Occipital lobe (tissue), 2 donors: Measurements from ENCODE around the gene NUP188. TPM values are rescaled to one million over a fixed set of nuclear protein-coding genes. Genes with fewer than 3 reads are reported as not detected.

Experiments used
- DNase-seq: peaks from one replicate; lab custom pipeline; 2025; lab: John Stamatoyannopoulos, UW
- total RNA-seq: library from RNA; depleted of rRNA; stranded (reverse); fragments of >200 nt; gene quantifications from one replicate; pipeline ENCODE4 v1.2.3, GENCODE V29; 2014

NUP188 gene
- total RNA-seq, 1 donor from 2014 or later, result 17.8 TPM

DNA sequence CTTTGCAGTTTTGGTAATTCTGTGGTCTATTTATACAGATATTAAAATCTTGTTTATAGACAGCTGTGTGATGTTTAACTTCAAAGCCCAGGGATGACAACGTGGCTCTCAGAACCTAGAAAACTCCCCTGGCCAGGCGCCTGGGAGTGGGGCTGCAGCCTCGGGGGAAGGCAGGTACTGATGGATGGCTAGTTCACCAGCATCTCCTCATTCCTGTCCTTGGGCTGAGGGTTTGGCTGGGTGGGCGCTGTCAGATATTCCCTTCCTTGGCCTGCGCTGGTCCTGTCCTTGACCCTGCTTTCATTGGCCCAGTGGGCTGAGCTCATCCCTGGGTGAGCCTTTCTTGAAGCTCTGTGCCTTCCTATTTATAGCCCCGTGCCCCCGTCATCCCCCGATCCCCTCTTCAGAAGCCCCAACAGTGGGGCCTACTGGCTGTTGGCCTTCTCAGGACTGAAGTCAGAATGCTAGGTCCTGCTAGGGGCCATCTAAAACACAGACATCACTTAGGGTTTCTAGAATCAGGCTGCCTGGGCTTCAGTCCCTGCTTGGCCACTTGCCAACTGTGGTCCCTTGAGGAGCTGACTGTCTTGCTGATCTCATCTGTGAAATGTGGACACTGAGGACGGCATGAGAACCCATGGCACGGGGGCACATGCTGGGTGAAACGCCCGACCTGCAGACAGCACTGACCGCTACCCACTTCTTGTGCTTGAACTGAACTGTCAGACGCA, 59.7 kb downstream of the NUP188 start:
- no peak for DNase-seq

GRCh38 chr9:129007766-129008468, 60.4 kb downstream of the NUP188 start:
- no peak for DNase-seq

GRCh38 chr9:129008469-129008965, 61.0 kb downstream of the NUP188 start:
- DNase-seq, result no peak

DNA sequence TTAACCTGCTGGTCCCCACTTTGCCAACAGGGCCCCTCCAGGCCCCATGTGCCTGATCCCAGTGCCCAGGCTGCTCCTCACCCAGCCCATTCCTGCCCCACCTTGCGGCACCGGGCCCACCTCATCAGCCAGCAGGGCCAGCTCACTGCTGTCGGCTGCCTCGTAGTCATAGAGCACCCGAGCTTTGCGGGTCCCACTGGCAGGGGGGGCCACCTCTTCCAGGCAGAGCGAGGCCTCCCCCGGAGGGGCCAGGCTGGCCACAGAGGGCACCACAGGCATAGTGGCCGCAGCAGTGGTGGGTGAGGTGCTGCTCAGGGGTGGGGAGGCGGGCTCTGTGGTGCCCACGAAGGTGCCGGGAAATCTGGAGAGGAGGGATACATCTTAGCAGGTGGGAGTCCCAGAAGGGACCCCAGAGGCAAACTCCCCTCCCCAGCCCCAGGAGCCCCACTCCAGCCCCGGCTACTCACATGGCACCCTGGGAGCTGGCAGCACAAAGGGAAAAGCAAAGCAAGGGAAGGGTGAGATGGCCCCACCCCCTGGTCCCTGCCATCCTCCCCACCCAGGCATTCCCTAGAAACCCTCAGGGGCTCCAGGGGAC, 61.6 kb downstream of the NUP188 start:
- DNase-seq, result no peak

- DNase-seq, result no peak
These were observed 62.2 kb downstream of the NUP188 start for GRCh38 chr9:129009584-129010141.

- DNase-seq, result no peak
These were observed 62.9 kb downstream of the NUP188 start for GRCh38 chr9:129010267-129010975.

DNA sequence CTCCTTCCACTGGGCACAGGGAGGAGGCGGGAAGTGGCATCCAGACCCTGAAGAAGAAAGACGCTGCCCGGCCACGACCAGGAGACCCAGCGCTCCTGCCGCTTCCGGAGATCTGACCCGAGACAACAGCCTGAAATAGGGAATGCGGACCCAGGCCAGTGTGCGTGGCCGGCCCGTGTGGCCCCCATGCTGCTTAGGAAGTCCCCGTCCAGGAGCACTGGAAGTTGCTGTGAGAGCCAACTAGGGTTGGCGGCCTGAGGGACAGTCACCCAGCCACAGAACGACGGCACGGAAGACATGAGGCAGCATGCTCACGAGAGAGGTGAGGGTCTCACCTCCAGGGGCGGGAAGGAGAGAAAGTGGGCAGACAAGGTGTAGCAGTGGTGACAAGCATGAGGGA, 63.7 kb downstream of the NUP188 start:
- DNase-seq, result no peak

DNA sequence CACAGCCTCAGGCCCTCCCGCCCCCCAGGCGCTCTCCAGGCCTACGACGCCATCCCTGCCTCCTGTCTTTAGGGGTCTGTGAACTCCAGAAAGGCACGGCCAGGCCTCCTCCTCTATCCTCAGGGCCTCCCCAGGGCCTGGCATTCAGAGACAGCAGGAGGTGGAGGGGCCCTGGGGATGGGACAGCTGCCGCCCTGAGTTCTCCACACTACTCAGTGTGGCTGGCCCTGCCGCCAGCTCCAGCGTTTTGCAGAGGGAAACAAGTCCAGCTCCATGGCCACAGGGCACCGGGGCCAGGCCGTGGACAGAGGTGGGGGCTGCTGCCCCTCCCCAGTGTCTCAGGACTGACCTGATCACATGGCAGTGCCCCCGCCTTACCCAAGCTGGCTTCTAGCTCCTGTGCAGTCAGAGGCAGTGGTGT, 64.3 kb downstream of the NUP188 start:
- DNase-seq, result no peak

- no peak for DNase-seq
These were observed 64.8 kb downstream of the NUP188 start for GRCh38 chr9:129012343-129012742.

GRCh38 chr9:129012893-129013448, 65.5 kb downstream of the NUP188 start:
- no peak for DNase-seq

DNA sequence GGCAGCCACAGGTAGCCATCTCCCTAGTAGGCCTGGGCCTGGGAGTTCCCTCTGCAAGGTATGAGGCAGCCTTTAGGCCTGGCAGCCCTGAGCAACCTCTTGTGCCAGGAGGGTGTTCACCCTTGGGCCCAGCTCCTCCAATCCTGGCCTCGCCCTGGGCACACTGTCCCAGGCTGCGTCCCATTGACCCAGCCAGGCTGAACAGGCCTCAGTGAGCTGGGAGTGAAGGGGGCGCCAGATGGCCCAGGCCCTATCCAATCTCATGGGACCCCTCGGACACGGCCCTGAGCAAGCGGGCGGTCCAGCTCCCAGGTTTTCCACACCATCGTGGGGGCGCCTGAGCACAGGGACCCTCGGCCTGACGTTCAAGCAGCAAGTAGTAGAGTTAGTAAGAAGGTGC, 66.2 kb downstream of the NUP188 start:
- DNase-seq, result no peak

DNA sequence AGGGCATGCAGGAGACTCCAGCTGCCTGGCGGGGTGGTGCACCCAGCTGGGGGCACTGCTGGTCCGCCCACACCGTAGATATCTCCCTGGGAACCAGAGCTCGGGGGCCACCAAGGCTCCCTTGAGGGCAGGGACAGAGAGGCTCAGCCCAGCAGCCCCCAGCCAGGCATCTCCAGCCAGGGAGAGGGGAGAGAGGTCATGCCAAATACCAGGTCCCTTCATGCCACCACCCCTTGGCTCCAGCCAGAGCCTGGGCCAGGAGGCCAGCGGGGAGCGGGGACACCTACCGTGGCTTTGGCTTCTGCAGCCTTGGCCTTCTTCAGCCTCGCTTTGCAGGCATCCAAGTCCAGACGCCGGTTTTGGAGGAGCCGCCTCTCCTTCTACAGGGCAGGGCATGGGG, 66.6 kb downstream of the NUP188 start:
- DNase-seq, result no peak

DNA sequence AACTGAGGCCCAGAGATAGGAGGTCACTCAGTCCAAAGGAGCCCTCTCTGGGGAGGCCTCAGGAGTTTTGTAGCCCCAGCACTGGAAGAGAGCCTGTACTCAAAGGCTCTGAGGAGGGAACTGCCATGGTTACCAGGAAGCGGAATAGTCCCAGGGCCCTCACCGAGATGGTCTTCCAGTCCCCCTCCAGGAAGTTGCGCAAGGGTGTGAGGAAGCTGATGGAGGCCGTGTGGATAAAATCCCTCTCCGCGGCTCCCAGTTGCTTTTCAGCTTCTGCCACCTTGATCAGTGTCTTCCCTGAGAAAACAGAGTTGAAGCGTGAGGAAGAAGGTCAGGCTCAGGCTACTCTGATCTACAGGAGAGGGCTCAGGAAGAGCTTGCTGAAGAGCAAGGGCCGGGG, 67.1 kb downstream of the NUP188 start:
- DNase-seq, result no peak

DNA sequence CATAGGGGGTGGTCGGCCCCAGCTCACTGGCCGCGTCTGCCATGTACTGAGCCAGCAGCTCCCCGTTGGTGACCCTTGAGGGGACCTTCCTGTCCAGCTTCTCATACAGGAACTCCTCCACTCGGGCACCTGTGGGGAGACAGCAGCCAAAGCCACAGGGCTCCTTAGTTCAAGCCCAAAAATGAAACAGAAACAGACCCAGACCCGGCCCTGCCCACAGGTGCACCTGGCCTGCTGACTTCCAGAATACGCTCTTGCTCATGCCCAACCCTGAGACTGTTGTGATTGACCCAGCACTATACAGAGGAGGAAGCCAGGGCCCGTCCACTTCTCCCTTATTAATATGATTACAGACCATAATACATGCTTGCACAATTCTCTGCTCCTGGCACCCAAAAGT, 73.6 kb downstream of the NUP188 start:
- DNase-seq, result no peak

GRCh38 chr9:129022037-129022436, 74.5 kb downstream of the NUP188 start:
- no peak for DNase-seq

DNA sequence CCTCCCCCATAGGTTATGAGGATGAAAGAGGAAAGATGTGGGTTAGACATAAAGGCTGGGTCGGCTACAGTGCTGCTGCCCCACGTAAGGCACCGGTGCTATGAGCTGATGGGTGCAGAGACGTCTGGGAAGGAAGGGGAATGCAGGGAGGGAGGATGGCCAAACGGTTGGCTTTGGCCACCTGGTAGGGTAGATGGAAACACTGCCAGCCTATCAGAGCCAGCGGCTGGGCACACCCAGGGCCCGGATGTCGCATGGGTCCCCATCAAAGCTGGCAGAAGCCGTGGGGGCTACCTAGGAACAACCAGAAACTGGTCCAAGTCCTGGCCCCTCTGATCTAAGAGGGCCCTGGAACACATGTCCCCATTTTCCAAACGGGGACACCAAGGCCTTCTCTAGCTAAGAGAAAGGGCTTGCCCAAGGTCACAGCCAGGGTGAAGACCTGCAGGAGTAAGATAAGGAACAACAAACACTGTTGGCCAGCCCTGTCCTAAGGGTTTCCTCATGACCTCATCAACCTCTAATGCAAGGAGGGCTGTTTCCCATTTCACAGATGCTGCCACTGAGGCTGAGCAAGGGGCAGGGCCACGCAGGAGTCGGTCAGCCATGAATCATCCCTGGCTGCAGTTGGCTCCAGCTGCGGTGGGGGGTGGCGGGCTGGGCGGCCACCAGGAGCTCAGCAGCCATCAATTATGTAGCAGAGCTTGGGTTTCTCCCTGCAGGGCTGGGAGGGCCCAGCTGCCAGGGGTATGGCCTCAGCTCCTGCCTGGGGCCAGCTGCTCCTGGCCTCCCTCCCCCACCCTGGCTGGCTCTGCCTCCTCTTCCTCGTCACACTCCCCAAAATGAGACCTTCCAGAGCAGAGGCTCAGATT, 75.8 kb downstream of the NUP188 start:
- DNase-seq, result no peak

DNA sequence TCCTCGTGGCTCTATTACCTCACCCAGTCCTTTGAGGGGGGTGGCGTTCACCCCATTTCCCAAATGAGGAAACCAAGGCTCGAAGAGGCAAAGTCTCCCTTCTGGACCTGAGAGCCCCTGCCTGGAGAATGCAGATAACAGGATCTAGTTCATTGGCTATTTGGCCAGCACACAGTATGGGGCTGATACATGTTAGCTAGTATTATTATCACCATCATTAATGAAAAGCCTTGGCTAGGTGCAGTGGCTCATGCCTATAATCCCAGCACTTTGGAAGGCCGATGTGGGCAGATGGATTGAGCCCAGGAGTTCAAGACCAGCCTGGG, 76.4 kb downstream of the NUP188 start:
- DNase-seq, result no peak

GRCh38 chr9:129026442-129027223, 79.1 kb downstream of the NUP188 start:
- DNase-seq, result no peak

- DNase-seq, result no peak
These were observed 79.8 kb downstream of the NUP188 start for GRCh38 chr9:129027224-129027684.
